Stimulated activated CD4-positive, alpha-beta T cell treated with anti-CD3 and anti-CD28 coated beads, Interleukin-1b, Interleukin-23, amount 100 ng/mL, for 4 hours (primary cell): Measurements from ENCODE around the gene USP30.

Source experiments
- DNase-seq, 2 donors: peaks; one replicate each; pipeline ENCODE4 v3.0.0-alpha.2; 2020; ENCODE audit warnings: low read depth in 2 of 2

The USP30 gene

DNA sequence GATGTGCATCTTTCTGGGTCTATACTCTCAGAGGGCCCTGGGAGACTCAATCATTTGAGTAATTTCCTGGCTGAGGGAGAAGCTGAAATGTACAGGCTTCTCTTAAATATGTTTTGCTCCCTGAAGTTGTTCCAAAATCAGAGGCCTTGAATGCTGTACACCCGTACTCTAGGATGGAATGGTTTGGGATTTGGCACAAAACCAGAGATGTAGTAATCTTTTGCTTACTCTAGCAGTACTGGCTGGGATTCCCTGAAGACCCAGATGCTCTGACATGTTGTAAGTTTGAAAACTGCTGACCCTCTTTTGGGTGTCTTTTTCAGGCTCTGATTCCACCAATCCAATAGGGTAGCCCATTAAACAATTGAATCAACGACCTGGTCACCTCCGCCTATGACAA, 74.4 kb downstream of the USP30 start:
- no peak for DNase-seq

- no peak for DNase-seq
Measured at GRCh38 chr12:109127533-109128242, 75.3 kb downstream of the USP30 start.

DNA sequence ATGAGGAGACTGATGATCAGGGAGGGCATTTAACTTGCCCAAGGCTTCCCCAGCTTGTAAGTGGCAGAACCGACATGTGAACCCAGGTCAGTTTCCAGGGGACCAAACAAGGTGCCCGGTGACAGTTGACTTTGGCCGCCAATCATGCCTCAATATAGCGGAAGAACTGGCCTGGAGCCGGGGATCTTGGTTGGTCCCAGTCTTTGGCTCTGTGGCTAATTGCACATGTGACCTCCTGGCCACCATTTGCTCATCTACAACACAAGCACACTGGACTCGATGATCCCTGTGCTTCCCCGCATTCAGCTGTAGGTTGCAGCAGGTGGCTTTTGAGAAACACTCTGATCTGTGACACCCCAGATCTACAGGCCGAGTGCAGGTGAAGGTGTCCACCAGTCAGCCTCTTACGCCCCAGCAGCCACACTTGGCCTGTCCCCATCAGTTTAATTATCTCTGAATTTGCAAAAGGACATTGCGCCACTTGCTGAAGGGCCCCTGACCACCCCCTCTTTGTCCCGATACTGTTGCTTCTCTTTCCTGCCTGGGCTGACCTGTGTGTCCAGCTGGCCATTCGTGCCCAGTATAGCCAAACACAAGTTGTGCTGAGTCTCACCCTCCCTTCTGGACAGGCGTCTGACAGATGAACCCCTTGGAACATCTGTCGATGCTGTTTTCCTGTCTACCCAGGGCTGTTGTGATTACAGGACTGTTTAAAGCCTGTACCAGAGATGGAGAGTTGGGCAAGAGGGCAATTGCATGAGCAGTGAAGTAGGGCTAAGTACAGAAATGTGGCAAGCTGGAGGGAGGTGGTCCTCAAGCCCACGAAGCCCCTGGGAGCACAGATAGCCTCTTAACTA, 78.1 kb downstream of the USP30 start:
- DNase-seq, result no peak

- no peak for DNase-seq
Measured at GRCh38 chr12:109131154-109132050, 79.0 kb downstream of the USP30 start.

GRCh38 chr12:109134186-109134917, 82.0 kb downstream of the USP30 start:
- no peak for DNase-seq

DNA sequence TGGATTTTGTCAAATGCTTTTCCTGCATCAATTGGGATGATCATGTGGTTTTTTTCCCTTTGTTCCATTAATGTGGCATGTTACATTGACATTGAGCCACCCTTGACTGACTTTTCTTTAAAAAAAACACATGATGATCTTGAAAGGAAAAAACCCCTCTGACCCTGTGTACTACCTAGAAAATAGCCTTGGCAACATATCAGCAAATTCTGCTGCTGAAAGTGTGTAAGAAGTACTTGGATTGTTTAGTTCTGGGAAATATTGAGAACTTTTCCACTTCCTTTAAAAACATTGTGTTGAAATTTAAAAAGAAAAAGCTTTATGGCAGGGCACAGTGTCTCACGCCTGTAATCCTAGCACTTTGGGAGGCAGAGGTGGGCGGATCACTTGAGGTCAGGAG, 84.7 kb downstream of the USP30 start:
- no peak for DNase-seq
